A549 (cell line): Measurements from ENCODE around the gene HMCN1. TPM values are rescaled to one million over a fixed set of nuclear protein-coding genes. Genes with fewer than 3 reads are reported as not detected.

Source experiments
- ATAC-seq, 2 experiments: fragments of 200-7000 bp in 1 of 2; fragments of >200 bp in 1 of 2; cut with Nextera tagmentation in 1 of 2; cut with Tn5 transposase in 1 of 2; 3 replicates each; pipeline versions ENCODE4 v1.8.0 to v1.9.1; 2018 to 2020; ENCODE audit warnings: mild to moderate bottlenecking in 1 of 2, moderate library complexity in 1 of 2
- CTCF ChIA-PET: fragments of 300-600 bp; sonication (Branson Sonifier 250); formaldehyde crosslinking; extraction: SDS; loops from one replicate; lab custom pipeline; 2021; ENCODE audit warnings: antibody characterized with exemption, inconsistent platforms; lab: Yijun Ruan, JAX
- POLR2A ChIA-PET: fragments of 350-600 bp; formaldehyde crosslinking; extraction: SDS; loops from one replicate; lab custom pipeline; 2021; ENCODE audit warnings: antibody characterized with exemption, inconsistent platforms; lab: Yijun Ruan, JAX
- DNase-seq, 2 experiments: peaks; one replicate each; pipeline versions ENCODE4 v3.0.0 to v3.0.0-alpha.2; 2011 to 2016; ENCODE audit warnings: low read depth in 1 of 2, low spot score in 1 of 2
- FAIRE-seq: peaks from 2 replicates; lab custom pipeline; 2011; peaks lifted over from hg19 to GRCh38; lab: Jason Lieb, UNC
- H3K27ac ChIP-seq, 2 experiments: fragments of >200 bp; sonication (Bioruptor Twin); formaldehyde crosslinking; 3 replicates each; pipeline ENCODE4 v1.5.1; 2016 to 2017
- H3K4me1 ChIP-seq: fragments of >200 bp; sonication (Bioruptor Twin); formaldehyde crosslinking; 3 replicates; pipeline ENCODE4 v1.6.1; 2016
- H3K4me2 ChIP-seq: fragments of >200 bp; sonication (Bioruptor Twin); formaldehyde crosslinking; 3 replicates; pipeline ENCODE4 v1.6.1; 2016
- H3K4me3 ChIP-seq: fragments of >200 bp; sonication (Bioruptor Twin); formaldehyde crosslinking; 3 replicates; pipeline ENCODE4 v1.5.1; 2016
- H3K9me3 ChIP-seq: fragments of >200 bp; sonication (Bioruptor Twin); formaldehyde crosslinking; 3 replicates; pipeline ENCODE4 v1.6.1; 2016
- CEBPB ChIP-seq, 2 experiments: fragments of >200 bp in 1 of 2; sonication (Bioruptor Twin) in 1 of 2; formaldehyde crosslinking in 1 of 2; IDR thresholded peaks; 2 replicates each; pipeline ENCODE4 v1.6.1; 2012 to 2016
- HOXA7 ChIP-seq: fragments of 250-450 bp; sonication (Bioruptor Pico); IDR thresholded peaks from 2 replicates; pipeline ENCODE4 v1.5.0; 2020; ENCODE audit warnings: mild to moderate bottlenecking, moderate library complexity
- HOXB5 ChIP-seq: fragments of 250-450 bp; sonication (Bioruptor Pico); IDR thresholded peaks from 2 replicates; pipeline ENCODE4 v1.5.0; 2020; ENCODE audit warnings: mild to moderate bottlenecking, moderate library complexity
- JUN ChIP-seq, 2 experiments: fragments of >200 bp; sonication (Bioruptor Twin); formaldehyde crosslinking; IDR thresholded peaks; 2 replicates in 1 of 2; 3 replicates in 1 of 2; pipeline ENCODE4 v1.6.1; 2016 to 2017
- KDM1A ChIP-seq: fragments of 200-600 bp; sonication (generic); IDR thresholded peaks from 2 replicates; pipeline ENCODE4 v1.6.1; 2016; ENCODE audit warnings: low read depth, mild to moderate bottlenecking
- RCOR1 ChIP-seq: fragments of 150-350 bp; IDR thresholded peaks from 2 replicates; pipeline ENCODE4 v1.6.1; 2014; ENCODE audit warnings: antibody characterized with exemption, low read length, low read depth
- RFX5 ChIP-seq: fragments of 450-650 bp; IDR thresholded peaks from 2 replicates; pipeline ENCODE4 v1.7.1; 2014; ENCODE audit warnings: antibody characterized with exemption, mild to moderate bottlenecking, moderate library complexity
- WGBS: methylation state at CpG from one replicate; pipeline ENCODE4 v1.1.6; 2017; ENCODE audit errors: missing lambda C conversion rate; 5-methylcytosine and 5-hydroxymethylcytosine counted together
- polyA plus RNA-seq, 4 experiments: library from polyadenylated mRNA; depleted of rRNA in 3 of 4; stranded (reverse); fragments of >200 nt; fragmentation: RNase III in 1 of 4; extraction: RNeasy Plus Mini Kit Qiagen cat#74134 plus additional on column Dnase treatment in 1 of 4; gene quantifications; 2 replicates in 3 of 4; 3 replicates in 1 of 4; pipeline ENCODE4 v1.2.3, GENCODE V29; 2011 to 2017
- TF ChIP-seq, protein P1 (sequence below): IDR thresholded peaks from 2 replicates; pipeline ENCODE4 v1.6.1; 2012; ENCODE audit warnings: low read depth, borderline replicate concordance
- TF ChIP-seq, protein P2 (sequence below): fragments of 200-600 bp; sonication (generic); IDR thresholded peaks from 2 replicates; pipeline ENCODE4 v1.6.1; 2016; ENCODE audit warnings: antibody characterized with exemption, mild to moderate bottlenecking, moderate library complexity
- TF ChIP-seq, protein P3 (sequence below): fragments of 450-650 bp; IDR thresholded peaks from 2 replicates; pipeline ENCODE4 v1.6.1; 2014; ENCODE audit warnings: antibody characterized with exemption

The HMCN1 gene
- polyA plus RNA-seq, 2 of the 4 experiments (the other 2 are of a cell fraction) = 0.03 to 0.06 TPM

DNA sequence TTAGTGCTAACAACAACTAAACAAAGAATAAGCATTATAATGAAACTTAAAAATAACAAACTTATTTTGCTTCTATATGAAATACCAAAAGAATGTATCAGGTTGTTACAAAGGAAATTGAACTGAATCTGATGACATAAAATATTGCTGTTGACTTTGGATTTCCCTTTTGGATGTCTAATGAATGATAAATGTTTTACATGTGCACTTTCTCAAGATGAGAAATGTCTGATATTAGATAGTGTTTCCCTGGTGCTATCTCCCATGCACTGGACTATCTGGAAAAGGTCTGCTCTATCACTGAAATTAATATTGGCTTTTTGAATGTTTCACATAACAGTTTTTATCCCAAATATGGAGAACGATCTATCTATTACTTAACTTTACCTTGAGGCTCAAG, 179.9 kb downstream of the HMCN1 start:
- Histone ChIP-seq H3K9me3 (no peaks in the 10 kb centered on the region), H3K27ac (no peak overlapping the region), H3K4me3 (no peak overlapping the region), H3K4me1 (no peaks in the 10 kb centered on the region), H3K4me2 (no peak overlapping the region)
- WGBS = 12% methylated on average over 1 of the region's 1 CpG
- POLR2A ChIA-PET = no interaction called here
- FAIRE-seq = no peak
- no peak for DNase-seq
- ATAC-seq = no peak
- CTCF ChIA-PET = no interaction called here
- TF ChIP-seq HOXB5 (CRISPR knock-in tag) = no peak
- TF ChIP-seq, protein P1, sequence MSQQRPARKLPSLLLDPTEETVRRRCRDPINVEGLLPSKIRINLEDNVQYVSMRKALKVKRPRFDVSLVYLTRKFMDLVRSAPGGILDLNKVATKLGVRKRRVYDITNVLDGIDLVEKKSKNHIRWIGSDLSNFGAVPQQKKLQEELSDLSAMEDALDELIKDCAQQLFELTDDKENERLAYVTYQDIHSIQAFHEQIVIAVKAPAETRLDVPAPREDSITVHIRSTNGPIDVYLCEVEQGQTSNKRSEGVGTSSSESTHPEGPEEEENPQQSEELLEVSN = no peak
- no peak for TF ChIP-seq JUN (IDR thresholded peaks at IDR 0.05)
- TF ChIP-seq, protein P2, sequence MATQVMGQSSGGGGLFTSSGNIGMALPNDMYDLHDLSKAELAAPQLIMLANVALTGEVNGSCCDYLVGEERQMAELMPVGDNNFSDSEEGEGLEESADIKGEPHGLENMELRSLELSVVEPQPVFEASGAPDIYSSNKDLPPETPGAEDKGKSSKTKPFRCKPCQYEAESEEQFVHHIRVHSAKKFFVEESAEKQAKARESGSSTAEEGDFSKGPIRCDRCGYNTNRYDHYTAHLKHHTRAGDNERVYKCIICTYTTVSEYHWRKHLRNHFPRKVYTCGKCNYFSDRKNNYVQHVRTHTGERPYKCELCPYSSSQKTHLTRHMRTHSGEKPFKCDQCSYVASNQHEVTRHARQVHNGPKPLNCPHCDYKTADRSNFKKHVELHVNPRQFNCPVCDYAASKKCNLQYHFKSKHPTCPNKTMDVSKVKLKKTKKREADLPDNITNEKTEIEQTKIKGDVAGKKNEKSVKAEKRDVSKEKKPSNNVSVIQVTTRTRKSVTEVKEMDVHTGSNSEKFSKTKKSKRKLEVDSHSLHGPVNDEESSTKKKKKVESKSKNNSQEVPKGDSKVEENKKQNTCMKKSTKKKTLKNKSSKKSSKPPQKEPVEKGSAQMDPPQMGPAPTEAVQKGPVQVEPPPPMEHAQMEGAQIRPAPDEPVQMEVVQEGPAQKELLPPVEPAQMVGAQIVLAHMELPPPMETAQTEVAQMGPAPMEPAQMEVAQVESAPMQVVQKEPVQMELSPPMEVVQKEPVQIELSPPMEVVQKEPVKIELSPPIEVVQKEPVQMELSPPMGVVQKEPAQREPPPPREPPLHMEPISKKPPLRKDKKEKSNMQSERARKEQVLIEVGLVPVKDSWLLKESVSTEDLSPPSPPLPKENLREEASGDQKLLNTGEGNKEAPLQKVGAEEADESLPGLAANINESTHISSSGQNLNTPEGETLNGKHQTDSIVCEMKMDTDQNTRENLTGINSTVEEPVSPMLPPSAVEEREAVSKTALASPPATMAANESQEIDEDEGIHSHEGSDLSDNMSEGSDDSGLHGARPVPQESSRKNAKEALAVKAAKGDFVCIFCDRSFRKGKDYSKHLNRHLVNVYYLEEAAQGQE = no peak
- no peak for TF ChIP-seq RCOR1
- TF ChIP-seq HOXA7 = no peak

- no peaks in the 10 kb centered on the region for H3K9me3 ChIP-seq
- ATAC-seq = no peak
- DNase-seq = no peak
- CTCF ChIA-PET = interaction anchor here (1.3 kb wide), 1 partner anchor 11 kb away, joined by 4 read pairs; no protein-coding TSS in a partner anchor
- FAIRE-seq = no peak
- H3K27ac ChIP-seq = no peak overlapping the region
- POLR2A ChIA-PET = no interaction called here
- TF ChIP-seq CEBPB (IDR thresholded peaks at IDR 0.05) (no peak), KDM1A (no peak)
- TF ChIP-seq, protein P3, sequence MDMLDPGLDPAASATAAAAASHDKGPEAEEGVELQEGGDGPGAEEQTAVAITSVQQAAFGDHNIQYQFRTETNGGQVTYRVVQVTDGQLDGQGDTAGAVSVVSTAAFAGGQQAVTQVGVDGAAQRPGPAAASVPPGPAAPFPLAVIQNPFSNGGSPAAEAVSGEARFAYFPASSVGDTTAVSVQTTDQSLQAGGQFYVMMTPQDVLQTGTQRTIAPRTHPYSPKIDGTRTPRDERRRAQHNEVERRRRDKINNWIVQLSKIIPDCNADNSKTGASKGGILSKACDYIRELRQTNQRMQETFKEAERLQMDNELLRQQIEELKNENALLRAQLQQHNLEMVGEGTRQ = no peak
- TF ChIP-seq, all 56 proteins: peak for 0
- no peak overlapping the region for H3K4me3 ChIP-seq
- H3K4me1 ChIP-seq = no peaks in the 10 kb centered on the region
- H3K4me2 ChIP-seq = no peak overlapping the region
Measured at GRCh38 chr1:185916861-185917260, 182.7 kb downstream of the HMCN1 start.

DNA sequence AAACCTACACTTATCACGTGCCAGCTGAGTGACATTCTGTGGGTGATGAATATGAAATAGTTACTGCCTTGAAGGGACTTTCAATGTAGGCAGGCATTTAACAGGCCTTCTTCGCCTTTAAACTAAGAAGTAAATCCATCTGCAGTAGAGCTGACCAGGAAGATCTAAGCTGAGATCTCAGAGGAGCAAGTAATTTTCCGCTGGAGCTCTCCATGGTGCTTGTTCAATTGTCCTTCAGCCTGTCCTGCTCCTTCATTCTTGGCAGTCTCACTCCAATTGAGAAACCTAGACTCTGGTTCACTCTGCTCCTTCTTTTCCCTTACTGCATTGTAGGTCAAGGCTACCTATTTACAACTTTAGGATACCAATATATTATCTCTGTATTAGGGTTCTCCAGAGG, 183.5 kb downstream of the HMCN1 start:
- peak; percentile 26 to 54; a peak in 2 of 6 replicates for ATAC-seq

More for the DNA sequence above, 183.5 kb downstream of the HMCN1 start:
- TF ChIP-seq, protein P2 = peak; percentile 85
- no peak for TF ChIP-seq RFX5
- WGBS = 40% methylated on average over 3 of the region's 3 CpGs
- FAIRE-seq = no peak
- H3K4me1 ChIP-seq = no peaks in the 10 kb centered on the region
- no peak overlapping the region for H3K4me3 ChIP-seq
- ChIA-PET CTCF (interaction anchor here (1.3 kb wide), 1 partner anchor 10 kb away, joined by 4 read pairs; no protein-coding TSS in a partner anchor), POLR2A (no interaction called here)
- peak in 1 of 2 experiments; percentile 14 for DNase-seq
- H3K27ac ChIP-seq = no peak overlapping the region
- no peaks in the 10 kb centered on the region for H3K9me3 ChIP-seq
- H3K4me2 ChIP-seq = no peak overlapping the region
